H1 (cell line): Measurements from ENCODE around the gene CYP2A6. TPM values are rescaled to one million over a fixed set of nuclear protein-coding genes. Genes with fewer than 3 reads are reported as not detected.

Experiments used
- CHD7 ChIP-seq: fragments of 300-600 bp; sonication (generic); IDR thresholded peaks from 2 replicates; pipeline ENCODE4 v1.7.1; 2012; ENCODE audit warnings: low read length, moderate library complexity, mild to moderate bottlenecking, inconsistent platforms; ENCODE audit not compliant: insufficient replicate concordance
- RBBP5 ChIP-seq: IDR thresholded peaks from 2 replicates; pipeline ENCODE4 v1.7.1; 2012; ENCODE audit warnings: low read depth, mild to moderate bottlenecking, inconsistent platforms, low read length, moderate library complexity, borderline replicate concordance
- polyA plus RNA-seq, 7 experiments: library from polyadenylated mRNA; depleted of rRNA in 3 of 7; stranded (reverse) in 5 of 7; unstranded in 2 of 7; fragments of >200 nt in 5 of 7; fragments of 200-250 nt in 2 of 7; gene quantifications; 1 replicate in 5 of 7; 2 replicates in 1 of 7; 4 replicates in 1 of 7; pipeline versions ENCODE4 v1.2.1 to v1.2.3, GENCODE V29; 2011 to 2013; ENCODE audit warnings: missing spikeins in 2 of 7, mixed read lengths in 2 of 7
- total RNA-seq: library from RNA; stranded (reverse); fragmentation: NEBNext Ultra II Directional; extraction: Animal tissue kit (Norgen Biotek cat#: 25700); gene quantifications from 2 replicates; pipeline ENCODE4 v1.2.1, GENCODE V29; 2021

The CYP2A6 gene
- total and polyA plus RNA-seq, 2 of the 8 experiments (the other 6 are each of a cell fraction or from before 2014, with no cell fraction given), result 0.33 TPM; not detected in 1

GRCh38 chr19:40867701-40868100, 17.5 kb upstream of the CYP2A6 start (continued):
- TF ChIP-seq CHD7, result no peak
- no peak for TF ChIP-seq RBBP5
